GM21576 (cell line): ENCODE data around the gene BMP2K.
A peak's percentile ranks its signal among the peaks of the same experiment; 100 is the strongest.

ENCODE experiments used
- ATAC-seq: cut with Tn5 transposase; IDR thresholded peaks from one replicate; pipeline ENCODE4 v1.9.1; 2021; ENCODE audit warnings: mild to moderate bottlenecking, moderate library complexity; ENCODE audit not compliant: unreplicated experiment

BMP2K gene

GRCh38 chr4:78923464-78924312 is 147.5 kb downstream of the BMP2K start:
- ATAC-seq, result peak; percentile 60

- ATAC-seq, result no peak
These were observed 150.7 kb downstream of the BMP2K start for GRCh38 chr4:78926826-78927225.

GRCh38 chr4:78928835-78929234 is 152.7 kb downstream of the BMP2K start:
- ATAC-seq, result no peak

GRCh38 chr4:78930016-78930629 is 154.0 kb downstream of the BMP2K start:
- ATAC-seq, result no peak

- ATAC-seq, result no peak
These were observed 160.8 kb downstream of the BMP2K start for GRCh38 chr4:78936989-78937388.

- ATAC-seq, result no peak
These were observed 161.7 kb downstream of the BMP2K start for GRCh38 chr4:78937837-78938236.

GRCh38 chr4:78938474-78938867 is 162.3 kb downstream of the BMP2K start:
- no peak for ATAC-seq

- peak; percentile 98 for ATAC-seq
These were observed 162.9 kb downstream of the BMP2K start, which contains the start of gene PAQR3 for GRCh38 chr4:78938868-78939666. Gene PAQR3 (minus strand): TSS chr4:78939438. CDS start chr4:78939224, 214 bp downstream.

- ATAC-seq, result peak; percentile 7
These were observed 163.5 kb downstream of the BMP2K start for GRCh38 chr4:78939667-78940008.

GRCh38 chr4:78940752-78941151 is 164.6 kb downstream of the BMP2K start:
- no peak for ATAC-seq

GRCh38 chr4:78944381-78944780 is 168.2 kb downstream of the BMP2K start:
- ATAC-seq, result no peak

- no peak for ATAC-seq
These were observed 169.6 kb downstream of the BMP2K start for GRCh38 chr4:78945651-78946179.

GRCh38 chr4:78949735-78950134 is 173.6 kb downstream of the BMP2K start:
- no peak for ATAC-seq

- peak; percentile 80 for ATAC-seq
These were observed 175.8 kb downstream of the BMP2K start for GRCh38 chr4:78951862-78952472.

GRCh38 chr4:78953231-78953630 is 177.1 kb downstream of the BMP2K start:
- no peak for ATAC-seq

- no peak for ATAC-seq
These were observed 177.9 kb downstream of the BMP2K start for GRCh38 chr4:78953769-78954666.

GRCh38 chr4:78956975-78957374 is 180.8 kb downstream of the BMP2K start:
- ATAC-seq, result no peak

- ATAC-seq, result no peak
These were observed 184.8 kb downstream of the BMP2K start for GRCh38 chr4:78960926-78961325.
